ENCODE results near the gene C19orf67.

DNA sequence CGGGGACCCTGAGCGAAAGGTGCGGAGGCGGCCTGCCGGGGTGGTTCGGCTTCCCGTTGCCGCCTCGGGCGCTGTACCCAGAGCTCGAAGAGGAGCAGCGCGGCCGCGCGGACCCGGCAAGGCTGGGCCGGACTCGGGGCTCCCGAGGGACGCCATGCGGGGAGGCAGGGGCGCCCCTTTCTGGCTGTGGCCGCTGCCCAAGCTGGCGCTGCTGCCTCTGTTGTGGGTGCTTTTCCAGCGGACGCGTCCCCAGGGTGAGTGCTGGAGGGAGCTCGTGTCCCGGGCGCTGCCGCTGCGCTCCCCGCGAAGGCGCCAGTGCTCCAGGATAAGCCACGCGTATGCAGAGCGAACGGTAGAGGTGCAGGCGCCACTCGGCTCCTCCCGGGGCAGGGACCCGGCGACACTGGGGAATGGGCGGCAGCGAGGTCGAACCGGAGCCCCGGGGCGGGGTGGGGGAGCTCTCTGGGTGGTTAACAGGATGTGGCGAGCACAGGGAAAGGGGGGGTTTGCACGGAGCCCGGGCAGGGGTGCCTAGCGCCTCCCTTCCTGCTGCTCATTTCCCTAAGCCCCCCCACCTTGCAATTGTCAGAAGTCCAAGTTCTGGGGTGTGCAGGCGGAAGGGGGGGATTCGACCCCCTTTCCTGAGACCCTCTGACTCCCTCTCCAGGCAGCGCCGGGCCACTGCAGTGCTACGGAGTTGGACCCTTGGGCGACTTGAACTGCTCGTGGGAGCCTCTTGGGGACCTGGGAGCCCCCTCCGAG lies 53.7 kb downstream of the C19orf67 start, which contains the start of gene IL27RA:
- TF ChIP-seq CTCF (conservative IDR thresholded peaks at IDR 0.05; ENCODE audit: low read depth in 2 of 2) (peak; percentile 74 to 79), POLR2AphosphoS5 (IDR thresholded peaks at IDR 0.05; ENCODE audit: low read depth) (peak; percentile 50), EZH2phosphoT487 (IDR thresholded peaks at IDR 0.05; ENCODE audit: unreplicated experiment) (no peak)
